Natural killer cell (primary cell): Measurements from ENCODE around the gene DISC1. TPM values are rescaled to one million over a fixed set of nuclear protein-coding genes. Genes with fewer than 3 reads are reported as not detected.
"Not testable (repeated sequence)": the region's sequence is repeated elsewhere in the genome, so short reads cannot be mapped to it uniquely, and the experiment has no call there.

Source experiments
- ATAC-seq, 3 donors: fragments of 150-1000 bp in 2 of 3; fragments of 200-7000 bp in 1 of 3; cut with Tn5 transposase; 1 replicate in 1 of 3; 2 replicates in 2 of 3; pipeline ENCODE4 v1.10.0; 2021; ENCODE audit warnings: mild to moderate bottlenecking in 2 of 3, moderate library complexity in 2 of 3
- DNase-seq, 2 donors: peaks; one replicate each; pipeline versions ENCODE4 v3.0.0 to v3.0.0-alpha.2; 2013 to 2021; ENCODE audit warnings: mixed read lengths in 1 of 2
- H3K27ac ChIP-seq: one replicate; pipeline ENCODE4 v1.5.1; 2013; ENCODE audit warnings: mild to moderate bottlenecking, low read length
- H3K27me3 ChIP-seq: one replicate; pipeline ENCODE4 v1.6.1; 2013; ENCODE audit warnings: low read length; ENCODE audit not compliant: control insufficient read depth, insufficient read depth
- H3K36me3 ChIP-seq: one replicate; pipeline ENCODE4 v1.6.1; 2013; ENCODE audit warnings: low read length; ENCODE audit not compliant: control insufficient read depth, insufficient read depth
- H3K4me1 ChIP-seq: one replicate; pipeline ENCODE4 v1.6.1; 2013; ENCODE audit warnings: low read length; ENCODE audit not compliant: control insufficient read depth, insufficient read depth
- H3K4me3 ChIP-seq: one replicate; pipeline ENCODE4 v1.5.1; 2013; ENCODE audit warnings: low read length
- H3K9me3 ChIP-seq: one replicate; pipeline ENCODE4 v1.6.1; 2013; ENCODE audit warnings: low read length; ENCODE audit not compliant: control insufficient read depth, insufficient read depth
- H3K27ac Mint-ChIP-seq, 2 donors: one replicate each; pipeline ENCODE4 v1.8.0; 2022; ENCODE audit warnings: mild to moderate bottlenecking in 2 of 2, mixed read lengths in 2 of 2, moderate library complexity in 1 of 2
- H3K27me3 Mint-ChIP-seq, 2 donors: one replicate each; pipeline ENCODE4 v1.8.0; 2022; ENCODE audit warnings: low read depth in 2 of 2, mixed read lengths in 2 of 2
- H3K36me3 Mint-ChIP-seq: one replicate; pipeline ENCODE4 v1.8.0; 2022; ENCODE audit warnings: mixed read lengths
- H3K4me1 Mint-ChIP-seq, 2 donors: one replicate each; pipeline ENCODE4 v1.8.0; 2022; ENCODE audit warnings: mixed read lengths in 2 of 2
- H3K4me3 Mint-ChIP-seq: one replicate; pipeline ENCODE4 v1.8.0; 2022; ENCODE audit warnings: mild to moderate bottlenecking, moderate library complexity, mixed read lengths
- H3K9me3 Mint-ChIP-seq, 2 donors: one replicate each; pipeline ENCODE4 v1.8.0; 2022; ENCODE audit warnings: mixed read lengths in 2 of 2
- WGBS: methylation state at CpG from one replicate; pipeline ENCODE4 v1.1.7; 2013; ENCODE audit warnings: missing lambda C conversion rate; ENCODE audit not compliant: insufficient coverage; 5-methylcytosine and 5-hydroxymethylcytosine counted together
- intact Hi-C: fragments of 100-400 bp; cut with micrococcal nuclease; formaldehyde crosslinking; loops from one replicate; pipeline ENCODE4 v1.14.2; 2022
- total RNA-seq, 4 donors: library from RNA; stranded (reverse); fragments of 120-200 nt in 1 of 4; gene quantifications; one replicate each; pipeline versions ENCODE4 v1.2.3 to v1.2.4, GENCODE V29; 2013 to 2022
- TF ChIP-seq, protein P1 (sequence below): fragments of 200-600 bp; IDR thresholded peaks from one replicate; pipeline ENCODE4 v1.8.0; 2022; ENCODE audit warnings: antibody characterized with exemption

Gene DISC1
- total RNA-seq, 3 donors from 2014 or later (not counting 1 experiment from before 2014, with no cell fraction given), result 5.9 to 10.7 (median 9.7) TPM

DNA sequence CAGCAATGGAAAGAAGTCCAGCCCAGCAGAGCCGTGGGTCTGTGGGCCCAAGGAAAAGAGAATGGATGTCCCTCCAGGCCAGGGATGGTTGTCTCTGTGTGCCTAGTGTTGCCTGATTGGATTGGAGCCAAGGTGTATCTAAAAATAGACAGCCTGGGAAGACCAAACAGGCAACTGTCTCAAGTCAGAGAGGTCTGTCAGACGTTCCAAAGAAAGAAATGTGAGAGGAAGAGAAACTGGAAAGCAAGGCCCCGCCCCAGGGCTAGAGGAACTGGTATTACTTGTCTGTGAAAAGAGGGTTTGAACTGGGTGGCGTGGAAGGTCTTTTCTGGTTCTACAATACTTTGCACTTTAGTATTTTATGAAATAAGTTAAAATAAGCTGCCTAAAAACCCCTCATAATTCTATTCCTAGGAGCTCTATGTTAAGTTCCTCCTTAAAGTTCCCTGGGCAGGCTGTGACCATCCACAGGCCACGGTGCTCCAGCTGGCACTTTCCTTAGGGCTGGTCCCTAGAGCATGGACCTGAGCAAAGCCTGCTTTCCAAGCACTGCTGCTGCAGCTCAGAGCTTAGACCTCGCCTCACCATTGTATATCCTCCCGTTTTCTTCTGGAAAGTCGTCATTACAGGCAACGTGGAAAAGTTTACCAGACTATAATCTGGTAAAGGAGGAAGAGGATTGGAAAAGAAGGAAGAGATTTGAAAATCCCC lies 151.6 kb downstream of the DISC1 start:
- no peaks in the 10 kb centered on the region for H3K36me3 Mint-ChIP-seq
- H3K27ac Mint-ChIP-seq, result no peak overlapping the region
- no peak for ATAC-seq
- Histone ChIP-seq H3K9me3 (no peaks in the 10 kb centered on the region), H3K27ac (no peak overlapping the region), H3K4me1 (no peaks in the 10 kb centered on the region), H3K4me3 (no peak overlapping the region), H3K36me3 (no peaks in the 10 kb centered on the region), H3K27me3 (no peaks in the 10 kb centered on the region)
- WGBS, result 79% methylated on average over 7 of the region's 9 CpGs
- no peak for DNase-seq
- no peaks in the 10 kb centered on the region for H3K27me3 Mint-ChIP-seq
- no peak overlapping the region for H3K4me3 Mint-ChIP-seq
- H3K4me1 Mint-ChIP-seq, result no peaks in the 10 kb centered on the region
- intact Hi-C loops, result no loop called here
- TF ChIP-seq, protein P1, sequence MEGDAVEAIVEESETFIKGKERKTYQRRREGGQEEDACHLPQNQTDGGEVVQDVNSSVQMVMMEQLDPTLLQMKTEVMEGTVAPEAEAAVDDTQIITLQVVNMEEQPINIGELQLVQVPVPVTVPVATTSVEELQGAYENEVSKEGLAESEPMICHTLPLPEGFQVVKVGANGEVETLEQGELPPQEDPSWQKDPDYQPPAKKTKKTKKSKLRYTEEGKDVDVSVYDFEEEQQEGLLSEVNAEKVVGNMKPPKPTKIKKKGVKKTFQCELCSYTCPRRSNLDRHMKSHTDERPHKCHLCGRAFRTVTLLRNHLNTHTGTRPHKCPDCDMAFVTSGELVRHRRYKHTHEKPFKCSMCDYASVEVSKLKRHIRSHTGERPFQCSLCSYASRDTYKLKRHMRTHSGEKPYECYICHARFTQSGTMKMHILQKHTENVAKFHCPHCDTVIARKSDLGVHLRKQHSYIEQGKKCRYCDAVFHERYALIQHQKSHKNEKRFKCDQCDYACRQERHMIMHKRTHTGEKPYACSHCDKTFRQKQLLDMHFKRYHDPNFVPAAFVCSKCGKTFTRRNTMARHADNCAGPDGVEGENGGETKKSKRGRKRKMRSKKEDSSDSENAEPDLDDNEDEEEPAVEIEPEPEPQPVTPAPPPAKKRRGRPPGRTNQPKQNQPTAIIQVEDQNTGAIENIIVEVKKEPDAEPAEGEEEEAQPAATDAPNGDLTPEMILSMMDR, result no peak
- no peaks in the 10 kb centered on the region for H3K9me3 Mint-ChIP-seq

DNA sequence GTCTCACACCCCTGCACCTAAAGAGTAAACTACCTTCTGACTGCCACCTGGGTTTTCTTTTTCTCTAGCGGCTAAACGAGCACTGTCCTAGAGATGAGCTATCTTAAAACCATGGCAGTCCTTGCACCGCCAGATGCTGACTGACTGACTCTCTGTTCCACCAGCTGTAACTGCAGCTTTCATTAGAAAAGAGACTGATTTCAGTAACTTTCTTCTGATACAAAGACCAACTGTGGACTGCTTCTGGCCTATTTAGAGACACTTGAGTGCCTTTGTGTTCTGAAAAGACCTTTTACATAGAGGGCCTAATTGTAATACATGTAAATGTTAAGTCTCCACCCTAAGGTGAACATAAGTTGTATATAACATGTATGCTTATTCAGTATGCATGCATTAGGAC lies 152.5 kb downstream of the DISC1 start:
- Mint-ChIP-seq H3K27me3 (no peaks in the 10 kb centered on the region), H3K4me1 (no peaks in the 10 kb centered on the region), H3K4me3 (no peak overlapping the region), H3K9me3 (no peaks in the 10 kb centered on the region), H3K36me3 (no peaks in the 10 kb centered on the region), H3K27ac (no peak overlapping the region)
- TF ChIP-seq, protein P1, result no peak
- WGBS, result 95% methylated on average over 3 of the region's 3 CpGs
- intact Hi-C loops, result no loop called here
- Histone ChIP-seq H3K36me3 (no peaks in the 10 kb centered on the region), H3K9me3 (no peaks in the 10 kb centered on the region), H3K27ac (no peak overlapping the region), H3K4me3 (no peak overlapping the region), H3K27me3 (no peaks in the 10 kb centered on the region), H3K4me1 (no peaks in the 10 kb centered on the region)
- ATAC-seq (no peak), DNase-seq (no peak)

DNA sequence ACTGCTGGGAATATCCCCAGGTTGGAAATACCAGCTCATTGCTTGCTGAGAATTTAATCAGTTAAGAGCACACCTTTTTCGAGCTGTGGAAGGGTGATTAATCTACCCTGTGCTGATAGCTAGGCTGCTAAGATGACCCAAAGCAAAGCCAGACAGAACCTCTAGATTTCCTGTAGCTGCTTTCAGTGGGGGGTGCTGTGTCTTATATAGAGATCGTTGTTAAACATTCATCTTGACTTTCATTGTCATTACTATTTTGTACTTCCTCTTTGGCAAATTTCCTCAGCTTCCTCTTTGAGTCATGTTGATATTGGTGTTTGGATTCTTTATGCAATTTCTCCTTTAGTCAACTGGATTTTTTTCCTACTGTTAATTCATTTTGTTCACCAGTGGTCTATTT lies 155.3 kb downstream of the DISC1 start:
- Histone ChIP-seq H3K36me3 (no peaks in the 10 kb centered on the region), H3K4me3 (no peak overlapping the region), H3K4me1 (no peaks in the 10 kb centered on the region), H3K9me3 (no peaks in the 10 kb centered on the region), H3K27me3 (no peaks in the 10 kb centered on the region), H3K27ac (no peak overlapping the region)
- H3K4me3 Mint-ChIP-seq, result no peak overlapping the region
- 4% methylated on average over 1 of the region's 2 CpGs for WGBS
- intact Hi-C loops, result no loop called here
- no peaks in the 10 kb centered on the region for H3K9me3 Mint-ChIP-seq
- ATAC-seq (no peak), DNase-seq (no peak)
- TF ChIP-seq, protein P1, result no peak
- no peaks in the 10 kb centered on the region for H3K4me1 Mint-ChIP-seq
- H3K27me3 Mint-ChIP-seq, result no peaks in the 10 kb centered on the region
- H3K36me3 Mint-ChIP-seq, result no peaks in the 10 kb centered on the region
- H3K27ac Mint-ChIP-seq, result no peak overlapping the region

DNA sequence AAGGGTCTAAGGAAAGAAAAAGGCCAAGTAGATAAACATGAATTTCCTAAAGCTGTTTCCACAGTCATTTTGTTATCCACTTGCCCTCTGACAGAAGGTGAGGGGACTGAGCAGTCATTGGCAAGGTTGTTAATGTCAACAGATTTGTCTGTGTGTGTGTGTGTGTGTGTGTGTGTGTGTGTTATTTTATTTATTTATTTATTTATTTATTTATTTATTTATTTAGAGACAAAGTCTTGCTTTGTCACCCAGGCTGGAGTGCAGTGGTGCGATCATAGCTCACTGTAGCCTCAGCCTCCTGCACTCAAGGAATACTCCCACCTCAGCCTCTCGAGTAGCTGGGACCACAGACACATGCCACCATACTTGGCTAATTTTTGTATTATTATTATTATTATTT lies 158.5 kb downstream of the DISC1 start:
- H3K4me1 ChIP-seq, H3K9me3 Mint-ChIP-seq, H3K4me3 Mint-ChIP-seq, H3K27me3 ChIP-seq, DNase-seq, H3K36me3 Mint-ChIP-seq, H3K27ac ChIP-seq, H3K27me3 Mint-ChIP-seq, H3K9me3 ChIP-seq, H3K27ac Mint-ChIP-seq, H3K36me3 ChIP-seq, H3K4me3 ChIP-seq, H3K4me1 Mint-ChIP-seq, ATAC-seq, intact Hi-C loops: not testable (repeated sequence)
- WGBS, result no CpG with 5 or more reads among the region's 2 CpGs
